ENCODE results near the gene FRMD8. TPM values are rescaled to one million over a fixed set of nuclear protein-coding genes. Genes with fewer than 3 reads are reported as not detected.

Gene FRMD8
- polyA plus RNA-seq, 3 donors = 33.7 to 41.2 (median 35.4) TPM

GRCh38 chr11:65395961-65396530 is 9.6 kb downstream of the FRMD8 start:
- H3K4me1 Mint-ChIP-seq = peaks cover 2% of the 10 kb centered on the region
- Histone ChIP-seq H3K9ac (ENCODE audit: insufficient read depth, low read length, poor library complexity, severe bottlenecking) (no peak overlapping the region), H3K27me3 (ENCODE audit: control insufficient read depth in 2 of 2, insufficient read depth in 2 of 2, low read length in 2 of 2) (no peaks in the 10 kb centered on the region), H3K9me3 (replicated peaks in 1 of 2; ENCODE audit: control insufficient read depth in 1 of 2, insufficient read depth in 1 of 2, low read length in 2 of 2) (no peaks in the 10 kb centered on the region), H3K4me2 (replicated peaks; ENCODE audit: extremely low read depth, low read length, poor library complexity, severe bottlenecking) (no peak overlapping the region), H3K4me1 (ENCODE audit: control insufficient read depth in 1 of 2, insufficient read depth in 2 of 2, low read length in 2 of 2) (no peaks in the 10 kb centered on the region), H3K79me2 (ENCODE audit: insufficient read depth, low read length) (peaks cover 13% of the 10 kb centered on the region), H4K20me1 (ENCODE audit: insufficient read depth, low read length) (peaks cover 67% of the 10 kb centered on the region), H3K36me3 (replicated peaks in 1 of 2; ENCODE audit: control insufficient read depth in 1 of 2, insufficient read depth in 2 of 2, low read length in 2 of 2) (peaks cover 82 to 93% of the 10 kb centered on the region in 2 donors), H3K4me3 (replicated peaks in 1 of 3; ENCODE audit: low read depth in 2 of 3, low read length in 3 of 3) (no peak overlapping the region), H3K27ac (ENCODE audit: low read depth in 1 of 2, low read length in 2 of 2) (no peak overlapping the region), H2AFZ (ENCODE audit: insufficient read depth, low read depth, low read length, poor library complexity, severe bottlenecking) (no peak overlapping the region)
- WGBS (ENCODE audit: insufficient coverage) = 96% methylated on average over 12 of the region's 15 CpGs
- H3K9me3 Mint-ChIP-seq = peaks cover 0 to 1% (median 0%) of the 10 kb centered on the region in 7 donors
- no peak overlapping the region for H3K27ac Mint-ChIP-seq
- H3K4me3 Mint-ChIP-seq = no peak overlapping the region
- TF ChIP-seq CTCF (IDR thresholded peaks at IDR 0.05) = no peak
- peaks cover 62 to 95% of the 10 kb centered on the region in 2 donors for H3K36me3 Mint-ChIP-seq
- DNase-seq = no peak
- intact Hi-C loops (cut with micrococcal nuclease) = no loop called here
- H3K27me3 Mint-ChIP-seq (ENCODE audit: low read depth in 3 of 3) = no peaks in the 10 kb centered on the region

- H3K4me3 Mint-ChIP-seq = no peak overlapping the region
- Histone ChIP-seq H4K20me1 (ENCODE audit: insufficient read depth, low read length) (peaks cover 64% of the 10 kb centered on the region), H3K4me2 (replicated peaks; ENCODE audit: extremely low read depth, low read length, poor library complexity, severe bottlenecking) (no peak overlapping the region), H3K79me2 (ENCODE audit: insufficient read depth, low read length) (peaks cover 6% of the 10 kb centered on the region), H3K9ac (ENCODE audit: insufficient read depth, low read length, poor library complexity, severe bottlenecking) (no peak overlapping the region), H3K36me3 (replicated peaks in 1 of 2; ENCODE audit: control insufficient read depth in 1 of 2, insufficient read depth in 2 of 2, low read length in 2 of 2) (peaks cover 79 to 96% of the 10 kb centered on the region in 2 donors), H3K4me1 (ENCODE audit: control insufficient read depth in 1 of 2, insufficient read depth in 2 of 2, low read length in 2 of 2) (no peaks in the 10 kb centered on the region), H3K27me3 (ENCODE audit: control insufficient read depth in 2 of 2, insufficient read depth in 2 of 2, low read length in 2 of 2) (no peaks in the 10 kb centered on the region), H3K27ac (ENCODE audit: low read depth in 1 of 2, low read length in 2 of 2) (no peak overlapping the region), H3K4me3 (replicated peaks in 1 of 3; ENCODE audit: low read depth in 2 of 3, low read length in 3 of 3) (no peak overlapping the region), H2AFZ (ENCODE audit: insufficient read depth, low read depth, low read length, poor library complexity, severe bottlenecking) (no peak overlapping the region), H3K9me3 (replicated peaks in 1 of 2; ENCODE audit: control insufficient read depth in 1 of 2, insufficient read depth in 1 of 2, low read length in 2 of 2) (no peaks in the 10 kb centered on the region)
- no peaks in the 10 kb centered on the region for H3K27me3 Mint-ChIP-seq (ENCODE audit: low read depth in 3 of 3)
- TF ChIP-seq CTCF (IDR thresholded peaks at IDR 0.05) = no peak
- WGBS (ENCODE audit: insufficient coverage) = 95% methylated on average over 34 of the region's 38 CpGs
- peaks cover 2% of the 10 kb centered on the region for H3K4me1 Mint-ChIP-seq
- H3K36me3 Mint-ChIP-seq = peaks cover 61 to 96% of the 10 kb centered on the region in 2 donors
- peaks cover 0 to 1% (median 0%) of the 10 kb centered on the region in 7 donors for H3K9me3 Mint-ChIP-seq
- intact Hi-C loops (cut with micrococcal nuclease) = no loop called here
- DNase-seq = no peak
- peak overlapping the region in 1 of 7 donors; percentile 1 for H3K27ac Mint-ChIP-seq
These were observed 10.6 kb downstream of the FRMD8 start for GRCh38 chr11:65396769-65397745.

All from CD14-positive monocyte (primary cell).